Activated CD8-positive, alpha-beta memory T cell treated with anti-CD3 and anti-CD28 coated beads for 1 hour (primary cell): ENCODE measurements around the gene SNX21.
"Not testable (repeated sequence)": the region's sequence is repeated elsewhere in the genome, so short reads cannot be mapped to it uniquely, and the experiment has no call there.

ENCODE experiments used
- DNase-seq, 2 donors: peaks; one replicate each; pipeline ENCODE4 v3.0.0-alpha.2; 2020; ENCODE audit warnings: low read depth in 1 of 2; ENCODE audit errors: extremely low read depth in 1 of 2

The SNX21 gene

DNA sequence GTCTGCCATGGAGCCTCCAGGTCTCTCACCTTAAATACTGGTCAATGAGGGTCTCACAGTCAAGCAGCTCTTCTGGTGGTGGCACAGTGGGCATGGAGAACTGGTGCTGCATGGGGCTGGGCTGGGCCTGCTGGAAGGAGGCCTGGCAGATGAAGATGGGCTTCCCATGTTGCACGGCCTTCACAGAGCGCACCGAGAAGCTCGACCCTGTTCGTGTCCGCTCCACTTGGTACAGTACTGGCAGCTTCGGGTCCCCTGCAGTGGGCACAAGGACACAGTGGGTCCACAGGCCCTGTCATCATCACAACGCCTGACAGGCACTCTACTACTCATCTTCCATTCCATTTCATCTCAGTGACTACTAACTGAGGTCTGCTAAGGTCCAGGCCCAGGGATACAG is 14.8 kb downstream of the SNX21 start:
- DNase-seq: no peak

DNA sequence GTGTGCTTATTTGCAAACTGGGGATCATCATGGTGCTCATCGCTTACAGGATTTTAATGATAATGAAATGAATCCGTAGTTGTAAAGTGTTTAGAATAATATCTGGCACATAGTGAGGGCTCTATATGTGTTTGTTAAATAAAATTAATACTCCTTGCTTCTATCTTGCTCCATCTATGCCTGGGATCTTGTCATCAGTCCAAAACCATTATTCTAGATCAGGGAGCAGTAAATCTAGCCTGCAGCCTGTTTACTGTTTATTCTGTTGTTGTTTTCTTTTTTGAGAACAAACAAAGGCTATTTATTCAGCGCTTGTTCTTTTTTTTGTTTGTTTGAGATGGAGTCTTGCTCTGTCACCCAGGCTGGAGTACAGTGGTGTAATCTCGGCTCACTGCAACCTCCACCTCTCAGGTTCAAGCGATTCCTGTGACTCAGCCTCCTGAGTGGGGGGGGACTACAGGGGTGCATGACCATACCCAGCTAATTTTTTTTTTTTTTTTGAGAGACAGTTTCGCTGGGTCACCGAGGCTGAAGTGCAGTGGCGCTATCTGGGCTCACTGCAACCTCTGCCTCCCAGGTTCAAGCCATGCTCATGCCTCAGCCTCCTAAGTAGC is 15.5 kb downstream of the SNX21 start:
- DNase-seq: no peak

DNA sequence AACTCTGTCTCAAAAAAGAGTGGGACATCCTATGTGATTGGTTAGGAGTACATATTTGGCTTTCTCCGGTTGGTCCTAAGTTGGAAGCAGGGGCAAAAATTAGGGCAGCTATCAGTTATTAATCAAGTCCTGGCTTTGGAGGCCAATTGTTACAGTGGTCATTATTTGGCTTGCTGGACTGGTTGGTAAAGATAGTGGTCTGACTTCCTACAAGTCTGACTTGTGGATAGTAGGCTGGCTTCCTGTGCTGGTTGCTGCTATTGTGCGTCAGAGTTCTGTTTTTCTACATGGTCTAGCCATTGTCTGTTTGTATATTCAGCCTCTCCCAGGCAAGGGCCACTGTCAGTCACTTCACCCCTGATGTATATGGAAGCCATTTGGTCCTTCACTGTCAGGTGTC is 16.6 kb downstream of the SNX21 start:
- DNase-seq: no peak

DNA sequence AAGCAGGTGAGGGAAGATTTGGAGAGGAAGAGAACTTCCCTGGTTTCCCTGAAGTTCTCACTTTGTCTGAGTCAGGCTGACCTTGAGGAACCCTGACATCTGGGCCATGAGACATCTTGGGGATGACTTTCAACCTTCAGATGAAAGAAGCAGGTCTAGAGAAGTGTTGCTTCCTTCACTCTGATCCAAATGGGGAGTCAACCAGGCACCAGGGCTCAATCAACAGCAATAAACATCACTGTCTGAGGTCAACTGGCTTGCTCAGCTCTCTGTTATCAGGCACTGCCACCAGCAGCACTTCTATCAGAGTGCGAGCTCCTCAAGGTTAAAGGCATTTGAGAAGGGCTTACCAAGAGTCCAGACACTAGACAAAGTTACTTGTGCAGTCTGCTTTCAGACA is 17.3 kb downstream of the SNX21 start:
- DNase-seq: no peak

DNA sequence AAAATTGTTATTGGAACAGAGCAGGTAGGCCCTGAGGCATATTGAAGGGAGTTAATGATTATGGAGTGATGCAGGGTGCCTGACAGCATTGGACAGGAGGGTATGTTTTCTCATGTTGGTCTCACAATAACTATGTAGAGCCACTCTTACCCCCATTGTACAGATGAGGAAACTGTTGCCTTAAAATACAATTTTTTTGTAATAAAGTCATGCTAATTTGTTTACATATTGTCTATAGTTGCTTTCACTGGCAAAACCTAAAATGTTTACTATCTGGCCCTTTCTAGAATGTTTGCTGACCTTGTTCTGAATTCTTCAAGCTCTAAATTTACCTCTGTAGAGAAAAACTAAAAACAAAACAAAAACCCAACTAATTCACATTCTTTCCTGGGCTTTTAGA is 17.9 kb downstream of the SNX21 start:
- no peak for DNase-seq

DNA sequence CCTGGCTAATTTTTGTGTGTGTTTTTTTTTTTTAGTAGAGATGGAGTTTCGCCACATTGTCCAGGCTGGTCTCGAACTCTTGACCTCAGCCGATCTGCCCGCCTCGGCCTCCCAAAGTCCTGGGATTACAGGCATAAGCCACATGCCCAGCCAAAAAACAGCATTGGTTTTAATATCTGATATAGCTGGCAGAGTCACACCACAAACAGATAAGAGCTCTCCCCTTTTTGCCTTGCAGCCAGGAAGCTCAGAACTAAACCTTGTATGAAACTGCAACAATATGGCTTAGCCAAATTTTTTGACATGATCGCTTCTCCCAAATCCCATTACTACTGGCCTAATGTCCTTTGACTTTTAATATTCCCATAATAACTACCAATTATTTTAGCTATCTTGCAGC is 18.7 kb downstream of the SNX21 start:
- DNase-seq: no peak

DNA sequence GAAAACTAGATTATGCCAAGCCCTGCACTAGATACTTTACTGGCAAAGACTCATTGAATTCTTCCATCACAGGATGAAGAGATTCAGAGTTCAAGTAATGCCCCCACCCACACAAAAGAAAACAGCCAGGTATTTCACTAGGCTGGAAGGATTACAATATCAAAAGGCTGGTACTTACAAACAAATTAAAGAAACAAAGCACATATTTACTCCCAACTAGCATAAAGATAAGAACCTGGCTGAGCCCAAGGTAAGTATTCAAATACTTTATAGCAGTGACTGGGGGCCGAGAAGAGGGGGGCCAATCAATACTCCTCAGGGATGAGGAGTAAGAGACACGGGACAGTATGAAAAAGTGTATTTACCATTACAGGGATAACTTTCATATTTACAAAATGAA is 19.9 kb downstream of the SNX21 start:
- DNase-seq: no peak

DNA sequence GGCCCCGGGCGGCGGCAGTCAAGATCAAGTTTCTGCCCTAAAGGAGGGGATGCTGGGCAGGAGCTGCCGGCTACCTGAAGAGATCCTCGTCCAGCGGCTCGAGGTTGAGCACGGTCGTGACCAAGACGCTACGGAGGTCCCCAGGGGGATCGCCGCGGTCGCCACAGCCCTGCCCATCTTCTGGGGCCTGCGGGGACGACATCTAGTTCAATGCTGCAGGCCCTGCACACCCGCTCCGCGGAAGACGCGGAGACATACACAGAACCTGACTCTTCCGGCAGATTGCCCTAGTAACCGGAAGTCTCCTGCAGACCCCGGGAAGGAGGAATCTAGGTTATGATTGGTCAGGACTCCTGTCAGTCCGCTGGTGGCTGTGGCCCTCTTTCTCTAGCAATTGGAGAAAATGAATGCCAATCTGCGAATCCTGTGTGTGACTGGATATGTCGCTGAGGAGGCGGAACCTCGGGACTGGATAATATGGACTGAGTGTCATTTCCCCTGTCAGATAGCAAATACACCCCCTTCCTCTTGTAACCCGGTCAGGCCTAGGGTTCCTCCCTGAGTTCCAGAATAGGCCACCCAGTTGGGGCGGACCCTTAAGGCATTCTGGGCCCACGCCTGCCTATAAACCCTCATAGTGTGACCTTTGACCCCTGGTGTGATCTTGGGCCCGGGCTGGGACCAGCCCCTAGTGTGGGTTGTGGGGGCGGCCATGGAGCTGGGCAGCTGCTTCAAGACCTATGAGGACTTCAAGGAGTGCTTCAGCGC is 23.7 kb downstream of the SNX21 start, which contains the start of the genes ACOT8 and ZSWIM3:
ACOT8 (minus strand) TSS at position 279 of the 768 bp plus-strand sequence; CDS start at position 202, 77 bp downstream.
ZSWIM3 (plus strand) TSS at position 501 of the 768 bp plus-strand sequence; CDS start at position 713, 212 bp downstream.
- DNase-seq: peak; percentile 71 to 91

DNA sequence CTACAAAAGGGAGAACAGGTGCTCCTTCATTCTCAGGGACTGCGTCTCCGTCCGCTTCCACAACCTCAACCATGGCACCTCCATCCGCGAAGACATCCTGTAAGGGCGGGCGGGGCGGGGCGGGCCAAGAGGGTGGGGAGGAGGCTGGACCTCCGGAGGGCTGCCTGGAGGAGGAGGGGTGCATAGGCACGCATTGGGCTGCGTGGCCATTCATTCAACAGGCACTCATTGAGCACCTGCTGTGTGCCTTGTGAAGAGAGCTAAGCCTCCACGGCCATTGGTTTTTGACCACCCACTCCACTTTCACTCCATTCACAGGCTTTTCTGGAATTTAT is 24.2 kb downstream of the SNX21 start:
- DNase-seq: no peak

DNA sequence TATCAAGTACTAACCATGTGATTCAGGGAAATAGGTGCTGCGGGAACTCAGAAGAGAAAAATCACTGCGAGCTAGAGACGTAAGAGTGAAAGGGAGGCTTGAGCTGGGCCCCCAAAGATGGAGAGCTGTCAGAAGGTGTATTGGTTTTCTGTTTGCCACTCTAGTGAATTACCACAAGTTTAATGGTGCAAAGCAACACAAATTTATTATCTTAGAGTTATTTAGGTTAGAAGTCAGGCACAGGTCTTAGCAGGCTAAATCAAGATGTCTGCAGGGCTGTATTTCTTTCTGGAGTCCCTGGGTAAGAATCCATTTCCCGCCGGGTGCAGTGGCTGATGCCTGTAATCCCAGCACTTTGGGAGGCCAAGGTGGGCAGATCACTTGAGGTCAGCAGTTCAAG is 26.3 kb downstream of the SNX21 start:
- no peak for DNase-seq

DNA sequence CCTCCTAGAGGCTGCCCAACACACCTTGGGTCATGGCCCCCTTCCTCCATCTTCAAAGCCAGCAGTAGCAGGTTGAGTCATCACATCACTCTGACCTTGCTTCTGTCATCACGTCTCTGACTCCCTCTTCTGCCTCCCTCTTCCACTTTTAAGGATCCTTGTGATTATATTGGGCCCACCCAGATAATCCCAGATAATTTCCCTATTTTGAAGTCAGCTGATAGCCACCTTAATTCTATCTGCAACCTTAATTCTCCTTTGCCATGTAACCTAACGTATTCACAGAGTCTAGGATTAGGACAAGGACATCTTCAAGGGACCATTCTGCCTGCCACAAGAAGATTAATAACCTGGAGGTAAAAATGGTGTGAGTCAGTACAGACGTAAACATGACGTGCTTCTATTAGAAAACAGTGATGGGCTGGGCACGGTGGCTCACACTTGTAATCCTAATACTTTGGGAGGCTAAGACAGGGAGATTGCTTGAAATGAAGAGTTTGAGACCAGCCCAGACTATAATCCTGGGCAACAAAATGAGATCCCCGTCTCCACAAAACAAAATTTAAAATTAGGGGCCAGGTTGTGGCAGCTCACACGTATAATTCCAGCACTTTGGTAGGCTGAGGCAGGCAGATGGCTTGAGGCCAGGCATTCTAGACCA is 27.1 kb downstream of the SNX21 start:
- DNase-seq: no peak

DNA sequence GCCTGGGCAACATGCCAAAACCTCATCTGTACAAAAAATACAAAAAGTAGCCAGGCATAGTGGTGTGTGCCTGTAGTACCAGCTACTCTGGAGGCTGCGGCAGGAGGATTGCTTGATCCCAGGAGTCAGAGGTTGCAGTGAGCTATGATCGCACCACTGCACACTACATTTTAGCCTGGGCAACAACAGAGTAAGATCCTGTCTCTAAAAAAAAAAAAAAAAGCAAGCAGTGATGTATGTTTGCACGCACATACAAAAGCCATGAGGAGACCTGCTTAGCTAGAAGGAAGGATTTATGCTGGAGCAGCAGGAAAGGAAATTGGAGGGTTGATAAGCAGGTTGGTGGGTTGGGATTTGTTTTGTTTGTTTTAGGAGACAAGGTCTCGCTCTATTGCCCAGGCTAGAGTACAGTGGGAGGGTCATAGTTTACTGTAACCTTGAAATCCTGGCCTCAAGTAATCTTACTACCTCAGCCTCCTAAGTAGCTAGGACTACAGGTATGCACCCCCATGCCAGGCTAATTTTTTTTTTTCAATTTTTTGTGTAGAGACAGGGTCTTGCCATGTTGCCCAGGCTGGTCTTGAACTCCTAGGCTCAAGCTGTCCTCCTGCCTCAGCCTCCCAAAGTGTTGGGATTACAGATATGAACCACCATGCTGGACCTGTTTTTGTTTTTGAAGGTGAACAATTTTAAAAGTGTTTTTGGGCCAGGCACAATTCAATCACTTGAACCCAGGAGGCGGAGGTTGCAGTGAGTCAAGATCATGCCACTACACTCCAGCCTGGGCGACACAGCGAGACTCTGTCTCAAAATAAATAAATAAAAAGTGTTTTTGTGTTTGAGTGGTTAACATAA is 27.8 kb downstream of the SNX21 start:
- DNase-seq: no peak

DNA sequence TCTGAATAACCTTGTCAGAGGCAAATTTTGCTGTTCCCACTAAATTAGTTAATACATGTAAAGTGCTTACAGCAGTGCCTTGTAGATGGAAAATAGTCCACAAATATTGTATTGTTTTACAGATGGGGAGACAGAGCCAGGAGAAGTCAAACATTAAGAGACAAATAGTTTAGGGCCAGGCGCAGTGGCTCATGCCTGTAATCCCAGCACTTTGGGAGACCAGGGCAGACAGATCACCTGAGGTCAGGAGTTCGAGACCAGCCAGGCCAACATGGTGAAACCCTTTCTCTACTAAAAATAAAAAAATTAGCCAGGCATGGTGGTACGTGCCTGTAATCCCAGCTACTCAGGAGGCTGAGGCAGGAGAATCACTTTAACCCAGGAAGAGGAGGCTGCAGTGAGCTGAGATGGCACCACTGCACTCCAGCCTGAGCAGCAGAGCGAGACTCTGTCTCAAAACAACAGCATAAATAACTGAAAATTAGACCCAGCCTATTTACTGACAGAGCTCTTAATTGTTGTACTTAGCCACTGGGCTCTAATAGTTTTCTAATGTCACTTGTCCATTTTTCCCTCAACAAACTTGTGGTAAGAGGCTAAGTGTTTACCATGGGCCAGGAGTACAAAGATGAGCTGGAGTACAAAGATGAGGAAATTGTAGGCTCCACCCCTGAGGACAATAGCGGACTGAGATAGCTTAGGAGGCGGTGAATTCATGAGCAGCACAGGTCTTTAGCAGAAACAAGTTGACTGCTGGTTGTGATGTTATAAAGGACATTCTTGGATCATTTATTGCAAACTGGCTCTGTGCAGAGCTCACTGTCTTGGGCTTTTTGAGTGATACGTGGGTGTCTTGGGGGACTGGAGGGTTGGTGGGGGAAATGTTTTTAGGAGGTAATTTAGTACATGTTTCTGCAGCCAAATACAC is 30.2 kb downstream of the SNX21 start:
- no peak for DNase-seq

DNA sequence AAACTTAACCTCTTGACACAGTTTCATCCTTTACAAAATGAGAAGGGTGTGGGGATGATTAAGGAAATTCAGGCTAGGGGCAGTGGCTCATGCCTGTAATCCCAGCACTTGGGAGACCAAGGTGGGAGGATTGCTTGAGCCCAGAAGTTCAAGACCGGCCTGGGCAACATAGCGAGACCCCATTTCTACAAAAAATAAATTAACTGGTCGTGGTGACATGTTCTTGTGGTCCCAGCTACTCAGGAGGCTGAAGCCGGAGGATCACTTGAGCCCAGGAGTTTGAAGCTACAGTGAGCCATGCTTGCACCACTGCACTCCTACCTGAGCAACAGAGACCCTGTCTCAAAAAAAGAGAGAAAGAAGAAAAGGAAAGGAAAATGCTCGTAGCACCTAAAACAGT is 32.9 kb downstream of the SNX21 start:
- DNase-seq: no peak

DNA sequence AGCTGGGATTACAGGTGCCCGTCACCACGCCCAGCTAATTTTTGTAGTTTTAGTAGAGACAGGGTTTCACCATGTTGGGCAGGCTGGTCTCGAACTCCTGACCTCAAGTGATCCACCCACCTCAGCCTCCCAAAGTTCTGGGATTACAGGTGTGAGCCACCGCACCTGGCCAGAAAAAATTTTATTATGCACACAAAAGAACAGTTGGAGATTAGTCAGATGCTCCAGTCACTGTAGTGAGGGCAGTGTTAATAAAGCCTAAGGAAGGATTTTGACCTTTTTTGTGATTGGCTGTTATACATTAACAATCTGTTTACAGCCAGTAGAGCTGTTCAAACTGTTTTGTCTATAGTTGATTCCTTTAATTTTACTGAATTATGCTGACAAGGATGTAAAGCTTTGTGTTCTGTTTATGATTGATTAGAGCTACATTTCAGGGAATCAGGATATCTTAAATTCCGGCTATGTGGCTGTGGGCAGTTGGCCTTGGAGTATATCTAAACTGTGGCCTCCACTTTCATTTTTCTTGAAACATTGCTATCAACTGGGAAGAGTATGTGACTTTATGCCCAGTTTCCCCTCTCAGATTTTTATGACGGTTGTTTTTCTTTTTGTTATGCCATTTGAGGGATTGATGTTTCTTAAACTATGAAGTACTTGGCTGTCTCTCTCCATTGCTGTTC is 33.7 kb downstream of the SNX21 start:
- no peak for DNase-seq

DNA sequence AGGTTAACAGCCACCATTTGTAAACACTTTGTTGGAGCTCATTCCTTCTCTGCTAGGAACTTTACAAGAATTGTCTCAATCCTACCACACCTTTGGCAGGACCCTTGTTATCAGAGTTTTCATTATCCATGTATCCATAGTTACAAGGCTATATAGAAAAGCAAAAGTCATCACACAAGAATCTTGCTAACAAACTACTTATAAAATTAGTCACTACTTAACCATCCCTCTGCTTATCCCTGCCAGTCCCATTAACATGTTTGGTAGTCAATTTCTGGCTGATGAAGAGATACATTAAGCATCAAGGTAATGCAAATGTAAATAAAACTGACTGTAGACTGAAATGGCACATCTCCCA is 34.2 kb downstream of the SNX21 start:
- DNase-seq: no peak

DNA sequence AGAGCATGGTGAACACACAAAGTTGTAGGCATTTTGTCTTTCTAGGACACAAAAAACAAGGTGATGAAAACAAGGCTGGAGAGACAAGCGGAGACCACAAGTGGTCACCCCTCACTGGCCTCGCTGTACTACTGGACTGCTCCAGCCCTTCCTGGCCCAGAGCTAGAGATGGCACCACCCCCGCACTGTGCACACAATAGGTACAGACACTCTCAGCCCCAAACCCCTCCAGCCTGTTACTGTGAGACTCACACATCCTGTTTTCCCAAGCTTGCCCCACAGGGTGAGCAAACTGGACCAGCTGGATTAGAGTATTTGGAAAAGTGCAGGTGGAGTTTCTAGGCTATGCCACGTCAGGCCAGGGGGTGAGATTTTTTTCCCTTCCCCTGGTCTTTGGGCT is 39.0 kb downstream of the SNX21 start:
- DNase-seq: no peak

DNA sequence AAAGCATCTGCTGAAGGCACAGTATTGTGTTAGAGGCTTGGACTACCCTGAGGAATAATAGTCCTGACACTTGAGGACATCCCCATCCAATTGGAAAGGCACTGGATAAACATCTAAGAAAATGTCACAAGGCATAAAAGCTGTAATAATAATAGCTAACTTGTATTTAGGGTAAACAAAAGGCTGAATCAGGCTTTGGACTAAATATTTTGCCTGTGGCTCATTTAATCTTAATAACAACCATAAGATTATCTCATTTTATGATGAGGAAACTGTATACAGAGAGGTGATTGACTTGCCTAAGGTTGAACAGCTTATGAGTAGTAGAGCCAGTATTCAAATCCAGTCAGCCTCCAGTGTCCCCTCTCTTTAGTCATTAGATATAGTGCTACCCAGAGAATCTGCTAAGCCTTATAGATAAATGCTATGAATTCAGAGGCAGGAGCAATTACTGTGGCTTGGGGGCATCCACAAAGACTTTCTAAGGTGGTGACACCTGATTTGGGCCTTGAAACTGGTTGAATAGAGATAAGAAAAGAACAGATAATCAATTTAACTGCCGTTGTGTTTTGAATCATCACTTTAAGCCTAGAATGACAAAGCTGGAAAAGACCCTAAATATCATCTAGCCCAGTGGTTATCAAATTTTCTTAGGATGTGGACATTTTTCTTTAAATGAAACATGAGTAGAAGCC is 40.0 kb downstream of the SNX21 start:
- DNase-seq: no peak

DNA sequence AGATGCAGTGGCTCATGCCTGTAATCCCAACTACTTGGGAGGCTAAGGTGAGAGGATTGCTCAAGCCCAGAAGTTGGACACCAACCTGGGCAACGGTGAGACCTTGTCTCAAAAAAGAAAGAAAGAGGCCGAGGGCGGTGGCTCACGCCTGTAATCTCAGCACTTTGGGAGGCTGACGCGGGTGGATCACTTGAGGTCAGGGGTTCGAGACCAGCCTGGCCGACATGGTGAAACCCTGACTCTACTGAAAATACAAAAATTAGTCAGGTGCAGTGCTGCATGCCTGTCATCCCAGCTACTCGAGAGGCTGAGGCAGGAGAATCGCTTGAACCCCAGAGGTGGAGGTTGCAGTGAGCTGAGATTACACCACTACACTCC is 40.5 kb downstream of the SNX21 start:
- DNase-seq: not testable (repeated sequence)
